Adrenal gland (tissue), 5 donors: ENCODE results near the gene ABI3BP.

ENCODE experiments used
- POLR2A ChIP-seq, 2 donors: fragments of 450-650 bp; IDR thresholded peaks; one replicate each; pipeline ENCODE4 v1.6.1; 2017; ENCODE audit warnings: antibody characterized with exemption in 2 of 2, mild to moderate bottlenecking in 2 of 2, moderate library complexity in 1 of 2
- TF ChIP-seq, protein P1 (sequence below), 6 experiments: fragments of 450-650 bp in 4 of 6; fragments of 200-600 bp in 2 of 6; sonication (generic) in 1 of 6; IDR thresholded peaks; 1 replicate in 5 of 6; 2 replicates in 1 of 6; pipeline versions ENCODE4 v1.5.1 to v1.8.0; 2016 to 2021; ENCODE audit warnings: antibody characterized with exemption in 6 of 6, mild to moderate bottlenecking in 2 of 6, moderate library complexity in 1 of 6
- donor health status: DM: no; HTN: no; CAD: no.

- TF ChIP-seq, protein P1, sequence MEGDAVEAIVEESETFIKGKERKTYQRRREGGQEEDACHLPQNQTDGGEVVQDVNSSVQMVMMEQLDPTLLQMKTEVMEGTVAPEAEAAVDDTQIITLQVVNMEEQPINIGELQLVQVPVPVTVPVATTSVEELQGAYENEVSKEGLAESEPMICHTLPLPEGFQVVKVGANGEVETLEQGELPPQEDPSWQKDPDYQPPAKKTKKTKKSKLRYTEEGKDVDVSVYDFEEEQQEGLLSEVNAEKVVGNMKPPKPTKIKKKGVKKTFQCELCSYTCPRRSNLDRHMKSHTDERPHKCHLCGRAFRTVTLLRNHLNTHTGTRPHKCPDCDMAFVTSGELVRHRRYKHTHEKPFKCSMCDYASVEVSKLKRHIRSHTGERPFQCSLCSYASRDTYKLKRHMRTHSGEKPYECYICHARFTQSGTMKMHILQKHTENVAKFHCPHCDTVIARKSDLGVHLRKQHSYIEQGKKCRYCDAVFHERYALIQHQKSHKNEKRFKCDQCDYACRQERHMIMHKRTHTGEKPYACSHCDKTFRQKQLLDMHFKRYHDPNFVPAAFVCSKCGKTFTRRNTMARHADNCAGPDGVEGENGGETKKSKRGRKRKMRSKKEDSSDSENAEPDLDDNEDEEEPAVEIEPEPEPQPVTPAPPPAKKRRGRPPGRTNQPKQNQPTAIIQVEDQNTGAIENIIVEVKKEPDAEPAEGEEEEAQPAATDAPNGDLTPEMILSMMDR (IDR thresholded peaks at IDR 0.05): no peak
- no peak for TF ChIP-seq POLR2A (IDR thresholded peaks at IDR 0.05)
These were observed 5.1 kb downstream of the ABI3BP start for GRCh38 chr3:100988080-100988479.
